Kidney capillary endothelial cell (primary cell): ENCODE data around the gene MFSD1.

Experiments
- DNase-seq: peaks from one replicate; pipeline ENCODE4 v3.0.0-alpha.2; 2018; ENCODE audit warnings: low spot score

The MFSD1 gene

GRCh38 chr3:158801696-158802408 lies at the start of gene MFSD1:
Gene MFSD1 (plus strand): TSS chr3:158802054. CDS start chr3:158802153, 99 bp downstream.
- peak; percentile 81 for DNase-seq

- DNase-seq: no peak
Measured at GRCh38 chr3:158753854-158754253, 48.0 kb upstream of the MFSD1 start.

GRCh38 chr3:158755421-158755820 lies 46.4 kb upstream of the MFSD1 start:
- DNase-seq: no peak

- DNase-seq: no peak
Measured at GRCh38 chr3:158761350-158761749, 40.5 kb upstream of the MFSD1 start.

GRCh38 chr3:158762701-158763100 lies 39.2 kb upstream of the MFSD1 start:
- DNase-seq: no peak

- DNase-seq: no peak
Measured at GRCh38 chr3:158763421-158763820, 38.4 kb upstream of the MFSD1 start.

- DNase-seq: peak; percentile 33
Measured at GRCh38 chr3:158765518-158766205, 36.2 kb upstream of the MFSD1 start.

GRCh38 chr3:158766364-158766763 lies 35.5 kb upstream of the MFSD1 start:
- DNase-seq: no peak

- DNase-seq: no peak
Measured at GRCh38 chr3:158768361-158768787, 33.5 kb upstream of the MFSD1 start.

GRCh38 chr3:158768881-158769543 lies 32.8 kb upstream of the MFSD1 start:
- DNase-seq: peak; percentile 34

- no peak for DNase-seq
Measured at GRCh38 chr3:158769549-158769948, 32.3 kb upstream of the MFSD1 start.

- no peak for DNase-seq
Measured at GRCh38 chr3:158769952-158770740, 31.7 kb upstream of the MFSD1 start.

- DNase-seq: no peak
Measured at GRCh38 chr3:158770741-158771350, 31.0 kb upstream of the MFSD1 start.

- DNase-seq: no peak
Measured at GRCh38 chr3:158771577-158771976, 30.3 kb upstream of the MFSD1 start.

GRCh38 chr3:158771982-158772381 lies 29.9 kb upstream of the MFSD1 start:
- DNase-seq: no peak

GRCh38 chr3:158773166-158773565 lies 28.7 kb upstream of the MFSD1 start:
- no peak for DNase-seq

GRCh38 chr3:158773845-158774830 lies 27.7 kb upstream of the MFSD1 start:
- DNase-seq: no peak

- no peak for DNase-seq
Measured at GRCh38 chr3:158774965-158775364, 26.9 kb upstream of the MFSD1 start.

GRCh38 chr3:158775426-158776410 lies 26.1 kb upstream of the MFSD1 start:
- DNase-seq: no peak
